ENCODE measurements around the gene KCNA1.

KCNA1 gene

GRCh38 chr12:4960547-4960946 is 50.8 kb downstream of the KCNA1 start:
- DNase-seq (ENCODE audit: low spot score): no peak

GRCh38 chr12:4961311-4961710 is 51.6 kb downstream of the KCNA1 start:
- DNase-seq (ENCODE audit: low spot score): no peak

DNA sequence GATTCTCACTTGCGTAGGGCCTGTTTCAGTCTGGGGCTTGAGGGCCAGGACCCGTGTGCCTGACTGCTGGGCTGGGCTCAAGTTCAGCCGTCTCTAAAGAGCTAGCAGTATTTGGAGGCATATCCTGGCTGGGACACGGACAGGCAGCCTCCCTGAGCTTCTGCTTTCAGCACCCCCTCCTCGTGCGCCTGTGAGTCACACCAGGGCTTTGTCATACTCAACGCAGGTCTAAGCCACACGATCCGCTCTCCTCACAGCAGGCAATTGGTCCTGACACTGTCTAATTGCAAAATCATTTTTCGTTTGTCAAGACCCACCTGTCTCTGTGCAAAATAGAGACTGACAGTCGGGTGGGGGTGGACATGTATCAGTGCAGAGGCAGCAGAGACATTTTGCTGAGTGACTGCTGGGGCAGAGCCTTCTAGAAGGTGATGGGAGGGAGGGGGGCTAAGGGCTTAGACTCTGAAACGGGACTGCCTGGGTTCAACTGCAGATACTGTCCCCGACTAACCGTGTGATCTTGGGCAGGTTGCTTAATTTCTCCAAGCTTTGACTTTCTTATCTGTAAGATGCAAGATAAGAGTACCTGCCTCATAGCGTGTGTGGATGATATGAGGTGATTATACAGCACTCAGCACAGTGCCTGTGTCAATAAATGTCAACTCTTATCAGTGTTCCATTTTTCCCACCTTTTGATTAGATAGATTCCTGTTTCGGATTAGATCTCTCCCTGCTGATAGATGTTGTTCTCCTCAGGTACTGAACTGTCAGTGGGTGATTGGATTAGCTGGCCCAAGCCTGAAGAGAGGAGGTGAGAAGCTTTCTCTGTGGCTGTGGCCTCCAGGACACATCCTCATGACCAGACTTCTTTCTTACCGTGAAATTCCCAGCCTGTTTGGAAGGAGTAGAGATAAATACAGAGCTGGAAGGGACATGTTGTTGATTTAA is 53.1 kb downstream of the KCNA1 start:
- DNase-seq (ENCODE audit: low spot score): peak; percentile 43
